RWPE1 (cell line): Measurements from ENCODE around the gene TREM1.
"Not testable (repeated sequence)": the region's sequence is repeated elsewhere in the genome, so short reads cannot be mapped to it uniquely, and the experiment has no call there.

ENCODE experiments used
- CTCF ChIA-PET: fragments of 350-600 bp; sonication (Branson Sonifier 250); formaldehyde crosslinking; extraction: SDS; loops from one replicate; lab custom pipeline; 2021; lab: Yijun Ruan, JAX
- POLR2A ChIA-PET: fragments of 400-600 bp; formaldehyde crosslinking; extraction: SDS; loops from one replicate; lab custom pipeline; 2020; ENCODE audit warnings: antibody characterized with exemption; ENCODE audit not compliant: low non-redundant PET; lab: Yijun Ruan, JAX
- DNase-seq: peaks from one replicate; pipeline ENCODE4 v3.0.0; 2012; ENCODE audit warnings: low spot score
- H3K27ac ChIP-seq: fragments of 450-650 bp; 2 replicates; pipeline ENCODE4 v1.5.1; 2017
- CTCF ChIP-seq: fragments of 450-650 bp; conservative IDR thresholded peaks from 2 replicates; pipeline ENCODE4 v1.5.1; 2017; ENCODE audit warnings: low read depth, mild to moderate bottlenecking

Gene TREM1

GRCh38 chr6:41255638-41256246 lies 30.7 kb downstream of the TREM1 start:
- ChIA-PET CTCF (no interaction called here), POLR2A (no interaction called here)
- H3K27ac ChIP-seq: no peak overlapping the region
- TF ChIP-seq CTCF: no peak
- no peak for DNase-seq

GRCh38 chr6:41255110-41255509 lies 31.4 kb downstream of the TREM1 start:
- TF ChIP-seq CTCF: no peak
- no peak for DNase-seq
- POLR2A ChIA-PET: no interaction called here
- no peak overlapping the region for H3K27ac ChIP-seq
- CTCF ChIA-PET: no interaction called here

GRCh38 chr6:41252401-41253169 lies 33.9 kb downstream of the TREM1 start:
- POLR2A ChIA-PET: no interaction called here
- no peak for TF ChIP-seq CTCF
- H3K27ac ChIP-seq: no peak overlapping the region
- CTCF ChIA-PET: no interaction called here
- DNase-seq: no peak

GRCh38 chr6:41247882-41248705 lies 38.4 kb downstream of the TREM1 start:
- POLR2A ChIA-PET: no interaction called here
- CTCF ChIA-PET: no interaction called here

GRCh38 chr6:41247288-41247865 lies 39.1 kb downstream of the TREM1 start:
- no peak for TF ChIP-seq CTCF
- ChIA-PET CTCF (no interaction called here), POLR2A (no interaction called here)
- DNase-seq: no peak
- no peak overlapping the region for H3K27ac ChIP-seq

More at GRCh38 chr6:41247882-41248705, 38.4 kb downstream of the TREM1 start:
- no peak for TF ChIP-seq CTCF
- DNase-seq: no peak
- H3K27ac ChIP-seq: no peak overlapping the region

GRCh38 chr6:41246529-41246928 lies 40.0 kb downstream of the TREM1 start:
- DNase-seq, CTCF ChIA-PET, H3K27ac ChIP-seq, POLR2A ChIA-PET: not testable (repeated sequence)
